Tibial nerve (tissue), 3 donors: Measurements from ENCODE around the gene IBTK.

Experiments used
- CTCF ChIP-seq, 5 experiments: fragments of 200-600 bp in 3 of 5; fragments of 450-650 bp in 2 of 5; sonication (generic) in 3 of 5; IDR thresholded peaks; one replicate each; pipeline ENCODE4 v1.5.1; 2016 to 2019; ENCODE audit warnings: antibody characterized with exemption in 5 of 5, mild to moderate bottlenecking in 3 of 5, moderate library complexity in 2 of 5
- POLR2A ChIP-seq, 2 donors: fragments of 450-650 bp; IDR thresholded peaks; one replicate each; pipeline ENCODE4 v1.6.1; 2017; ENCODE audit warnings: antibody characterized with exemption in 2 of 2, mild to moderate bottlenecking in 2 of 2, moderate library complexity in 2 of 2

GRCh38 chr6:82123632-82124031 is 123.9 kb downstream of the IBTK start:
- no peak for TF ChIP-seq CTCF (IDR thresholded peaks at IDR 0.05)
- no peak for TF ChIP-seq POLR2A (IDR thresholded peaks at IDR 0.05)
